Astrocyte (in vitro differentiated cells and primary cell): ENCODE measurements around the gene IGF1R. TPM values are rescaled to one million over a fixed set of nuclear protein-coding genes. Genes with fewer than 3 reads are reported as not detected.

ENCODE experiments used
- DNase-seq: peaks from one replicate; pipeline ENCODE4 v3.0.0-alpha.2; 2010; ENCODE audit warnings: low read depth
- FAIRE-seq: peaks from 2 replicates; lab custom pipeline; 2011; peaks lifted over from hg19 to GRCh38; lab: Jason Lieb, UNC
- H2AFZ ChIP-seq: 2 replicates; pipeline ENCODE4 v1.6.0; 2012; ENCODE audit warnings: low read depth, low read length, inconsistent platforms
- H3K27ac ChIP-seq: 2 replicates; pipeline ENCODE4 v1.5.1; 2011; ENCODE audit warnings: low read depth, low read length, inconsistent platforms
- H3K27me3 ChIP-seq: 2 replicates; pipeline ENCODE4 v1.6.0; 2011; ENCODE audit warnings: low read length, inconsistent platforms; ENCODE audit not compliant: insufficient read depth
- H3K36me3 ChIP-seq: 2 replicates; pipeline ENCODE4 v1.5.1; 2011; ENCODE audit warnings: low read length, inconsistent platforms; ENCODE audit not compliant: insufficient read depth
- H3K4me1 ChIP-seq: 2 replicates; pipeline ENCODE4 v1.5.1; 2011; ENCODE audit warnings: low read length, inconsistent platforms; ENCODE audit not compliant: insufficient read depth
- H3K4me2 ChIP-seq: 2 replicates; pipeline ENCODE4 v1.6.0; 2012; ENCODE audit warnings: low read length, inconsistent platforms
- H3K4me3 ChIP-seq: 2 replicates; pipeline ENCODE4 v1.5.1; 2011; ENCODE audit warnings: low read depth, mild to moderate bottlenecking, low read length, inconsistent platforms; ENCODE audit not compliant: insufficient read depth
- H3K79me2 ChIP-seq: 2 replicates; pipeline ENCODE4 v1.6.0; 2012; ENCODE audit warnings: mild to moderate bottlenecking, low read length, inconsistent platforms; ENCODE audit not compliant: insufficient read depth
- H3K9ac ChIP-seq: 2 replicates; pipeline ENCODE4 v1.6.0; 2012; ENCODE audit warnings: mild to moderate bottlenecking, low read length, inconsistent platforms
- H3K9me3 ChIP-seq: 2 replicates; pipeline ENCODE4 v1.5.1; 2012; ENCODE audit warnings: low read depth, mild to moderate bottlenecking, low read length, inconsistent platforms; ENCODE audit not compliant: insufficient read depth
- H4K20me1 ChIP-seq: 2 replicates; pipeline ENCODE4 v1.6.0; 2012; ENCODE audit warnings: low read length, inconsistent platforms; ENCODE audit not compliant: insufficient read depth
- H3K27ac Mint-ChIP-seq: one replicate; pipeline ENCODE4 v1.8.0; 2021; ENCODE audit warnings: mild to moderate bottlenecking, mixed read lengths; ENCODE audit not compliant: unreplicated experiment
- H3K27me3 Mint-ChIP-seq: one replicate; pipeline ENCODE4 v1.8.0; 2021; ENCODE audit warnings: low read depth, mixed read lengths; ENCODE audit not compliant: unreplicated experiment
- H3K36me3 Mint-ChIP-seq: one replicate; pipeline ENCODE4 v1.8.0; 2021; ENCODE audit warnings: low read depth, mixed read lengths; ENCODE audit not compliant: unreplicated experiment
- H3K4me1 Mint-ChIP-seq: one replicate; pipeline ENCODE4 v1.8.0; 2021; ENCODE audit warnings: low read depth, mixed read lengths; ENCODE audit not compliant: unreplicated experiment
- H3K4me3 Mint-ChIP-seq: one replicate; pipeline ENCODE4 v1.8.0; 2021; ENCODE audit warnings: mild to moderate bottlenecking, moderate library complexity, mixed read lengths; ENCODE audit not compliant: unreplicated experiment
- H3K9me3 Mint-ChIP-seq: one replicate; pipeline ENCODE4 v1.8.0; 2021; ENCODE audit warnings: mild to moderate bottlenecking, mixed read lengths; ENCODE audit not compliant: unreplicated experiment
- EZH2 ChIP-seq: IDR thresholded peaks from 2 replicates; pipeline ENCODE4 v1.6.1; 2012; ENCODE audit warnings: mild to moderate bottlenecking, low read length, inconsistent platforms; ENCODE audit not compliant: insufficient read depth
- total RNA-seq: library from RNA; stranded (reverse); gene quantifications from 2 replicates; pipeline ENCODE4 v1.2.1, GENCODE V29; 2021
- TF ChIP-seq, protein P1 (sequence below): IDR thresholded peaks from 2 replicates; pipeline ENCODE4 v1.5.1; 2011; ENCODE audit warnings: low read depth, mild to moderate bottlenecking, inconsistent platforms, low read length, moderate library complexity; ENCODE audit not compliant: insufficient read depth

IGF1R gene
- total RNA-seq, 1 donor from 2014 or later, result 270 TPM

DNA sequence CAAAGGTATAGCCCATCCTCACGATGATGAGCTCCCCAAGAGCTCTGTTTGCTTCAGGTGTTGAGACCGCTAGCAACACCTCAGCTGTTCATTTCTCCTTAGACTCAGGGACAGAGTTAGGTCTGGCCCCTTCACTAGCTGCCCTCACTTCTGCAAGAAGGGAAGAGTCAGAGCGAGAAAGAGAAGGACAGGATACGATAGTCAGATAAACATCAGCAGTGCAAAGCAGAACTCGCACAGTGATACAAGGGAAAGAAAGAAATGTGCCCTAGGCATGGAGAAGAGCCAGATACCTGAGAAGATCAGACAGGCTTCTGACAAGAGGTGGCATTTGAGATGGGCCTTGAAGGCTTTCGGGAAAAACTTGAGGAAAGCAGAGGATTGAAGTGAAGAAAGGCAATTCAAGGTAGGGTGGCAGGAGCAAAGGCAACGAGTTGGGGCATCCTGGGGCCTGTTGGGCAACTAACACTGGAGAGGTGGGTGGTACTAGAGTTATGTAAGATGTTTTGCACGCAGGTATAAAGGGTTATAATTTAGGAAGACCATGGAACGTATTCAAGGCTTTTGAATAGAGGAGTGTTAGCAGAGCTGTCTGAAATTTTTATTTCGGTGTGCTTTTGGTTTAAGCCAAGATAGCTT is 253.2 kb downstream of the IGF1R start:
- H3K9me3 ChIP-seq, result no peaks in the 10 kb centered on the region
- H3K9ac ChIP-seq, result peak overlapping the region; percentile 69
- peak overlapping the region; percentile 77 for H3K4me3 Mint-ChIP-seq
- peak overlapping the region; percentile 31 for H3K4me2 ChIP-seq
- H3K27ac ChIP-seq, result peak overlapping the region; percentile 99
- FAIRE-seq (no peak), DNase-seq (no peak)
- no peak for TF ChIP-seq EZH2
- peaks cover 9% of the 10 kb centered on the region for H3K36me3 ChIP-seq
- peaks cover 85% of the 10 kb centered on the region for H3K4me1 Mint-ChIP-seq
- peak overlapping the region; percentile 99 for H3K27ac Mint-ChIP-seq
- H2AFZ ChIP-seq, result no peak overlapping the region
- H3K4me1 ChIP-seq, result peaks cover 80% of the 10 kb centered on the region
- no peaks in the 10 kb centered on the region for H4K20me1 ChIP-seq
- H3K36me3 Mint-ChIP-seq, result peaks cover 21% of the 10 kb centered on the region
- H3K4me3 ChIP-seq, result no peak overlapping the region
- H3K27me3 Mint-ChIP-seq, result no peaks in the 10 kb centered on the region
- H3K27me3 ChIP-seq, result no peaks in the 10 kb centered on the region
- H3K9me3 Mint-ChIP-seq, result no peaks in the 10 kb centered on the region
- H3K79me2 ChIP-seq, result peaks cover 54% of the 10 kb centered on the region

DNA sequence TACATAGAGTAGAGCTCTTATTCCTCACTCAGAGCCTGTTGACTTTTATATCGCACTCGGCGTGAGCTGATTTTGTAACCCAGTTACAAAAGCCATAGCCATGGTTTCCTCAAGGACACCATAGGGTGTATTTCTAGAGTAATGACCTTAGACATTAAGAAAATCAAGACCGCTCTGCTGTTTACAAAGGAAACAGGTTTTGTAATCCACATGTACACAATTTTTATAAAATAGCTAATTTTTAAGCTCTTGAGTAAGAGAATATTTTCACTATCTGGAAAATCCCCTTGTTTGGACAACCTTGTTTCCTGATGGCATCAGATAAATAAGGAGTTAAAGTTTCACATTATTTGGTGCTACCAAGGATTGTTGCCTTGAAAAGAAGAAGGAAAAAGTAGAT is 254.6 kb downstream of the IGF1R start:
- Mint-ChIP-seq H3K9me3 (no peaks in the 10 kb centered on the region), H3K36me3 (peaks cover 21% of the 10 kb centered on the region), H3K27me3 (no peaks in the 10 kb centered on the region), H3K4me3 (no peak overlapping the region), H3K4me1 (peaks cover 79% of the 10 kb centered on the region), H3K27ac (peak overlapping the region; percentile 99)
- no peaks in the 10 kb centered on the region for H4K20me1 ChIP-seq
- no peak overlapping the region for H3K4me3 ChIP-seq
- no peaks in the 10 kb centered on the region for H3K27me3 ChIP-seq
- FAIRE-seq, result no peak
- peaks cover 82% of the 10 kb centered on the region for H3K4me1 ChIP-seq
- peak overlapping the region; percentile 57 for H3K4me2 ChIP-seq
- peak overlapping the region; percentile 69 for H3K9ac ChIP-seq
- peaks cover 67% of the 10 kb centered on the region for H3K79me2 ChIP-seq
- peaks cover 9% of the 10 kb centered on the region for H3K36me3 ChIP-seq
- no peaks in the 10 kb centered on the region for H3K9me3 ChIP-seq
- H3K27ac ChIP-seq, result peak overlapping the region; percentile 92
- no peak for TF ChIP-seq EZH2
- TF ChIP-seq, protein P1, sequence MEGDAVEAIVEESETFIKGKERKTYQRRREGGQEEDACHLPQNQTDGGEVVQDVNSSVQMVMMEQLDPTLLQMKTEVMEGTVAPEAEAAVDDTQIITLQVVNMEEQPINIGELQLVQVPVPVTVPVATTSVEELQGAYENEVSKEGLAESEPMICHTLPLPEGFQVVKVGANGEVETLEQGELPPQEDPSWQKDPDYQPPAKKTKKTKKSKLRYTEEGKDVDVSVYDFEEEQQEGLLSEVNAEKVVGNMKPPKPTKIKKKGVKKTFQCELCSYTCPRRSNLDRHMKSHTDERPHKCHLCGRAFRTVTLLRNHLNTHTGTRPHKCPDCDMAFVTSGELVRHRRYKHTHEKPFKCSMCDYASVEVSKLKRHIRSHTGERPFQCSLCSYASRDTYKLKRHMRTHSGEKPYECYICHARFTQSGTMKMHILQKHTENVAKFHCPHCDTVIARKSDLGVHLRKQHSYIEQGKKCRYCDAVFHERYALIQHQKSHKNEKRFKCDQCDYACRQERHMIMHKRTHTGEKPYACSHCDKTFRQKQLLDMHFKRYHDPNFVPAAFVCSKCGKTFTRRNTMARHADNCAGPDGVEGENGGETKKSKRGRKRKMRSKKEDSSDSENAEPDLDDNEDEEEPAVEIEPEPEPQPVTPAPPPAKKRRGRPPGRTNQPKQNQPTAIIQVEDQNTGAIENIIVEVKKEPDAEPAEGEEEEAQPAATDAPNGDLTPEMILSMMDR, result no peak
- H2AFZ ChIP-seq, result no peak overlapping the region
- no peak for DNase-seq

DNA sequence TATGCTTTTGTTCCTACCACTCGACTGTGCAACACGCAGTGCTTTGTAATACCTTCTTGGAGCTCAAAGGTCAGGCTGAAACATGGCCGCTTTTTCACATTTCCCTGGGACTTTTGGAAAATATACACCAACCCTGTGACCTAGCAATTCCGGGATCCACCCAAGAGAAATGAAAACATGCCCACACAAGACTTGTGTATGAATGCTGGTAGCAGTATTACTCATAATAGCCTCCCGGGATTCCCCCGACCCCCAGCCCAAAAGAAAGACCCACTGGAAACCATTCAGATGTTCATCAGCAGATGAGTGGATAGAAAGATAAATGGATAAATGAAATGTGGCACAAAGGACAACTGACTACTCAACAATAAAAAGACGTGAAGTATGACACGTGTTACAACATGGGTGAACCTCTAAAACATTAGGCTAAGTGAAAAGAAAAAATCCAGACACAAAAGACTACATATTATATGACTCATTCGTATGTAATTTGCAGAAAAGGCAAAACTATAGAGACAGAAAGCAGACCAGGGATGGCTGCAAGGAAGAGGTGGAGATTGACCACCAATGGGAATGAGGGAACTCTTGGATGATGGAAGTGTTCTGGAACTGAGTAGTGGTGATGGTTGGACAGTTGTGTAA is 255.2 kb downstream of the IGF1R start:
- H3K4me3 ChIP-seq, result no peak overlapping the region
- H3K9ac ChIP-seq, result peak overlapping the region; percentile 69
- peaks cover 21% of the 10 kb centered on the region for H3K36me3 Mint-ChIP-seq
- H3K27me3 ChIP-seq, result no peaks in the 10 kb centered on the region
- H2AFZ ChIP-seq, result no peak overlapping the region
- no peaks in the 10 kb centered on the region for H3K9me3 Mint-ChIP-seq
- H3K4me2 ChIP-seq, result peak overlapping the region; percentile 57
- H3K27ac Mint-ChIP-seq, result peak overlapping the region; percentile 99
- H3K36me3 ChIP-seq, result peaks cover 6% of the 10 kb centered on the region
- peaks cover 79% of the 10 kb centered on the region for H3K4me1 Mint-ChIP-seq
- H3K4me3 Mint-ChIP-seq, result peak overlapping the region; percentile 5
- no peaks in the 10 kb centered on the region for H4K20me1 ChIP-seq
- peak overlapping the region; percentile 92 for H3K27ac ChIP-seq
- TF ChIP-seq, protein P1, result no peak
- no peak for TF ChIP-seq EZH2
- peaks cover 77% of the 10 kb centered on the region for H3K4me1 ChIP-seq
- no peak for FAIRE-seq
- no peaks in the 10 kb centered on the region for H3K27me3 Mint-ChIP-seq
- peaks cover 73% of the 10 kb centered on the region for H3K79me2 ChIP-seq
- DNase-seq, result peak; percentile 86
- no peaks in the 10 kb centered on the region for H3K9me3 ChIP-seq
